SK-N-SH (cell line): ENCODE results near the gene EPHA10. TPM values are rescaled to one million over a fixed set of nuclear protein-coding genes. Genes with fewer than 3 reads are reported as not detected.

ENCODE experiments used
- CTCF ChIA-PET: fragments of 300-600, 350-600 bp; formaldehyde crosslinking; extraction: SDS; loops from one replicate; lab custom pipeline; 2021; lab: Yijun Ruan, JAX
- POLR2A ChIA-PET: fragments of 350-600 bp; sonication (Branson Sonifier 250); formaldehyde crosslinking; extraction: SDS; loops from one replicate; lab custom pipeline; 2020; ENCODE audit warnings: antibody characterized with exemption, inconsistent platforms; lab: Yijun Ruan, JAX
- DNase-seq: peaks from one replicate; pipeline ENCODE4 v3.0.0; 2012
- H2AFZ ChIP-seq: fragments of 200-600 bp; sonication (generic); 2 replicates; pipeline ENCODE4 v1.8.1; 2016; ENCODE audit warnings: antibody characterized with exemption, mild to moderate bottlenecking, low read depth
- H3F3A ChIP-seq: fragments of 200-600 bp; sonication (generic); replicated peaks from 2 replicates; pipeline ENCODE3; 2016; ENCODE audit warnings: antibody characterized with exemption, mild to moderate bottlenecking; ENCODE audit not compliant: insufficient read depth
- H3K27ac ChIP-seq, 2 experiments: fragments of 200-500 bp in 1 of 2; fragments of 200-600 bp in 1 of 2; sonication (Bioruptor generic) in 1 of 2; sonication (generic), shearing (Covaris generic) in 1 of 2; 2 replicates each; pipeline versions ENCODE4 v1.5.1 to v1.6.1; 2014 to 2016; ENCODE audit warnings: low read depth in 2 of 2, inconsistent platforms in 1 of 2, low read length in 1 of 2, mild to moderate bottlenecking in 1 of 2, mixed read lengths in 1 of 2
- H3K27me3 ChIP-seq: fragments of 200-600 bp; sonication (generic), shearing (Covaris generic); 2 replicates; pipeline ENCODE4 v1.6.1; 2016; ENCODE audit warnings: mixed run types; ENCODE audit not compliant: insufficient read depth
- H3K36me3 ChIP-seq, 2 experiments: fragments of 200-500 bp in 1 of 2; fragments of 200-600 bp in 1 of 2; sonication (Bioruptor generic) in 1 of 2; sonication (generic) in 1 of 2; replicated peaks in 1 of 2; 2 replicates each; pipeline versions ENCODE3 to v1.5.1; 2014 to 2016; ENCODE audit warnings: low read length in 1 of 2, mild to moderate bottlenecking in 1 of 2; ENCODE audit not compliant: insufficient read depth in 2 of 2, control insufficient read depth in 1 of 2
- H3K4me1 ChIP-seq, 2 experiments: fragments of 200-500 bp in 1 of 2; fragments of 200-600 bp in 1 of 2; sonication (Bioruptor generic) in 1 of 2; sonication (generic), shearing (Covaris generic) in 1 of 2; 2 replicates each; pipeline versions ENCODE4 v1.5.1 to v1.6.1; 2014 to 2016; ENCODE audit warnings: low read depth in 1 of 2, low read length in 1 of 2, mixed run types in 1 of 2; ENCODE audit not compliant: insufficient read depth in 2 of 2, control insufficient read depth in 1 of 2
- H3K4me2 ChIP-seq: fragments of 200-600 bp; sonication (generic), shearing (Covaris generic); 2 replicates; pipeline ENCODE4 v1.6.1; 2017; ENCODE audit warnings: mixed run types
- H3K4me3 ChIP-seq, 2 experiments: fragments of 200-500 bp in 1 of 2; fragments of 200-600 bp in 1 of 2; sonication (Bioruptor generic) in 1 of 2; sonication (generic), shearing (Covaris generic) in 1 of 2; 2 replicates each; pipeline versions ENCODE4 v1.5.1 to v1.8.1; 2014 to 2016; ENCODE audit warnings: low read depth in 2 of 2, inconsistent platforms in 1 of 2, low read length in 1 of 2, mild to moderate bottlenecking in 1 of 2, mixed read lengths in 1 of 2, moderate library complexity in 1 of 2
- H3K79me2 ChIP-seq: fragments of 200-600 bp; sonication (generic); 2 replicates; pipeline ENCODE4 v1.8.1; 2017; ENCODE audit warnings: mild to moderate bottlenecking; ENCODE audit not compliant: insufficient read depth
- H3K9ac ChIP-seq: fragments of 200-600 bp; sonication (generic); 2 replicates; pipeline ENCODE4 v1.6.1; 2017; ENCODE audit warnings: mixed run types
- H3K9me2 ChIP-seq: fragments of 200-600 bp; sonication (generic); 2 replicates; pipeline ENCODE4 v1.6.1; 2017; ENCODE audit warnings: mixed run types
- H3K9me3 ChIP-seq: fragments of 200-600 bp; sonication (generic); 2 replicates; pipeline ENCODE4 v1.6.1; 2017; ENCODE audit warnings: mixed run types, mild to moderate bottlenecking, moderate library complexity
- H4K20me1 ChIP-seq: fragments of 200-600 bp; sonication (generic); 2 replicates; pipeline ENCODE4 v1.6.1; 2017; ENCODE audit warnings: mild to moderate bottlenecking, mixed run types; ENCODE audit not compliant: insufficient read depth
- ELF1 ChIP-seq: IDR thresholded peaks from 2 replicates; pipeline ENCODE4 v1.4.0; 2012
- EP300 ChIP-seq, 2 experiments: IDR thresholded peaks; 2 replicates each; pipeline versions ENCODE4 v1.4.0 to v1.6.1; 2012; ENCODE audit warnings: borderline replicate concordance in 1 of 2, low read depth in 1 of 2, low read length in 1 of 2
- FOXJ3 ChIP-seq: sonication (generic); formaldehyde crosslinking; IDR thresholded peaks from 2 replicates; pipeline ENCODE4 v1.5.1; 2020; ENCODE audit warnings: mild to moderate bottlenecking, missing genetic modification reagents
- FOXM1 ChIP-seq: IDR thresholded peaks from 2 replicates; pipeline ENCODE4 v1.4.0; 2012; ENCODE audit warnings: low read depth, mild to moderate bottlenecking
- GATA2 ChIP-seq: sonication (generic); formaldehyde crosslinking; IDR thresholded peaks from 2 replicates; pipeline ENCODE4 v1.5.0; 2020; ENCODE audit warnings: mild to moderate bottlenecking, missing genetic modification reagents
- IRF3 ChIP-seq: fragments of 150-350 bp; IDR thresholded peaks from 2 replicates; pipeline ENCODE4 v1.6.1; 2016; ENCODE audit warnings: mild to moderate bottlenecking, low read depth, low read length
- JUND ChIP-seq: IDR thresholded peaks from 2 replicates; pipeline ENCODE4 v1.4.0; 2012
- MXI1 ChIP-seq: IDR thresholded peaks from 2 replicates; pipeline ENCODE4 v1.6.1; 2012; ENCODE audit warnings: mild to moderate bottlenecking, low read depth, low read length, improper control_type of control experiment
- NFIC ChIP-seq: IDR thresholded peaks from 2 replicates; pipeline ENCODE4 v1.4.0; 2012; ENCODE audit warnings: borderline replicate concordance
- PBX3 ChIP-seq: IDR thresholded peaks from 2 replicates; pipeline ENCODE4; 2012
- POLR2AphosphoS5 ChIP-seq: IDR thresholded peaks from 2 replicates; pipeline ENCODE4 v1.6.1; 2012; ENCODE audit warnings: low read depth, low read length
- RFX5 ChIP-seq: IDR thresholded peaks from 2 replicates; pipeline ENCODE4 v1.6.1; 2012; ENCODE audit warnings: mild to moderate bottlenecking, improper control_type of control experiment, low read length
- RXRA ChIP-seq: IDR thresholded peaks from 2 replicates; pipeline ENCODE4 v1.4.0; 2012; ENCODE audit warnings: low read depth, mild to moderate bottlenecking, borderline replicate concordance
- SIN3A ChIP-seq: IDR thresholded peaks from 2 replicates; pipeline ENCODE4 v1.6.1; 2012; ENCODE audit warnings: low read depth, mild to moderate bottlenecking, low read length, moderate library complexity, borderline replicate concordance
- SMC3 ChIP-seq: IDR thresholded peaks from 2 replicates; pipeline ENCODE4 v1.6.1; 2012; ENCODE audit warnings: low read depth, low read length, improper control_type of control experiment
- TCF12 ChIP-seq: IDR thresholded peaks from 2 replicates; pipeline ENCODE4 v1.4.0; 2012
- YY1 ChIP-seq: IDR thresholded peaks from 2 replicates; pipeline ENCODE4 v1.4.0; 2012; ENCODE audit warnings: low read depth, mild to moderate bottlenecking
- ZBTB33 ChIP-seq: IDR thresholded peaks from 2 replicates; pipeline ENCODE4 v1.4.0; 2012; ENCODE audit warnings: low read depth, borderline replicate concordance
- WGBS: methylation state at CpG from one replicate; pipeline ENCODE4 v1.1.6; 2017; ENCODE audit warnings: low lambda C conversion rate; 5-methylcytosine and 5-hydroxymethylcytosine counted together
- polyA plus RNA-seq, 3 experiments: library from polyadenylated mRNA; depleted of rRNA; stranded (reverse); fragments of >200 nt; gene quantifications; 2 replicates each; pipeline ENCODE4 v1.2.3, GENCODE V29; 2012
- small RNA-seq, 7 experiments: library from RNA; depleted of rRNA; stranded (forward); fragments of <200 nt; gene quantifications; one replicate each; pipeline ENCODE3, GENCODE V24; 2012

EPHA10 gene
- polyA plus RNA-seq, 1 of the 3 experiments (the other 2 are of a cell fraction): 0.05 TPM

- no peak overlapping the region for H3K4me2 ChIP-seq
- H3K9me3 ChIP-seq: no peaks in the 10 kb centered on the region
- WGBS: 68% methylated on average over 11 of the region's 11 CpGs
- TF ChIP-seq RFX5 (no peak), POLR2AphosphoS5 (no peak), YY1 (no peak), JUND (no peak), FOXJ3 (CRISPR knock-in tag) (no peak), EP300 (IDR thresholded peaks at IDR 0.05; ENCODE audit: borderline replicate concordance in 1 of 2, low read depth in 1 of 2, low read length in 1 of 2) (no peak), TCF12 (no peak), MXI1 (no peak), SMC3 (no peak), NFIC (no peak), ZBTB33 (no peak), FOXM1 (no peak), PBX3 (no peak), IRF3 (no peak), GATA2 (CRISPR knock-in tag) (no peak), SIN3A (no peak), ELF1 (no peak), RXRA (no peak)
- H3K4me1 ChIP-seq: peaks cover 0 to 18% of the 10 kb centered on the region in 2 experiments; a peak in 1 of 4 replicates
- no peak overlapping the region for H2AFZ ChIP-seq
- ChIA-PET POLR2A (interaction anchor here (0.8 kb wide), 1 partner anchor 12 kb away, joined by 3 read pairs; no protein-coding TSS in a partner anchor), CTCF (interaction anchor here (0.7 to 8.4 kb wide), 8 partner anchors 10 to 1150 kb away, joined by 3 to 56 read pairs (median 3); partner anchors contain the start of gene CDCA8)
- H3K36me3 ChIP-seq: no peaks in the 10 kb centered on the region
- no peak overlapping the region for H3K4me3 ChIP-seq
- 0 out of 2 replicates have a peak, but pooled peaks cover 13% of the 10 kb centered on the region for H3K27me3 ChIP-seq
- no peaks in the 10 kb centered on the region for H4K20me1 ChIP-seq
- no peaks in the 10 kb centered on the region for H3F3A ChIP-seq
- no peak overlapping the region for H3K9ac ChIP-seq
- H3K27ac ChIP-seq: no peak overlapping the region
- no peaks in the 10 kb centered on the region for H3K79me2 ChIP-seq
- no peak for DNase-seq
- no peaks in the 10 kb centered on the region for H3K9me2 ChIP-seq
Measured at GRCh38 chr1:37666241-37666867, 98.6 kb downstream of the EPHA10 start.

Small RNA genes within 50 kb of the gene (small RNA-seq; reads per million reads assigned to genes)
- gene RF00019: 0 reads per million in 7 experiments

Other genes with a start within 250 kb of the EPHA10 start
- gene SNIP1, start 210.8 kb downstream of the EPHA10 start, polyA plus RNA-seq (2012; rRNA removed): 8.4 and 10.2 TPM in 2 replicates
- 16.5 and 17.4 TPM in 2 replicates for gene DNALI1, start 208.2 kb downstream of the EPHA10 start, polyA plus RNA-seq (2012; rRNA removed)
- gene GNL2, start 169.2 kb downstream of the EPHA10 start, polyA plus RNA-seq (2012; rRNA removed): 37.6 and 43.7 TPM in 2 replicates
- 0.03 TPM in 1 of 2 replicates, not detected in the other for gene RSPO1, start 130.2 kb downstream of the EPHA10 start, polyA plus RNA-seq (2012; rRNA removed)
- 18.9 and 22.9 TPM in 2 replicates for gene CDCA8, start 72.6 kb downstream of the EPHA10 start, polyA plus RNA-seq (2012; rRNA removed)
- 2.7 and 3.7 TPM in 2 replicates for gene MANEAL, start 28.7 kb upstream of the EPHA10 start, polyA plus RNA-seq (2012; rRNA removed)
- gene C1orf122, start 42.7 kb upstream of the EPHA10 start, polyA plus RNA-seq (2012; rRNA removed): 63.2 and 75.3 TPM in 2 replicates
- 34.2 and 46.1 TPM in 2 replicates for gene YRDC, start 43.1 kb upstream of the EPHA10 start, polyA plus RNA-seq (2012; rRNA removed)
- 5.0 and 7.4 TPM in 2 replicates for gene MTF1, start 94.5 kb upstream of the EPHA10 start, polyA plus RNA-seq (2012; rRNA removed)
- 10.5 and 12.3 TPM in 2 replicates for gene INPP5B, start 181.9 kb upstream of the EPHA10 start, polyA plus RNA-seq (2012; rRNA removed)
- gene SF3A3, start 224.9 kb upstream of the EPHA10 start, polyA plus RNA-seq (2012; rRNA removed): 35.3 and 41.5 TPM in 2 replicates
- gene FHL3, start 240.4 kb upstream of the EPHA10 start, polyA plus RNA-seq (2012; rRNA removed): 4.2 and 6.8 TPM in 2 replicates
- 26.8 and 27.3 TPM in 2 replicates for gene UTP11, start 247.6 kb upstream of the EPHA10 start, polyA plus RNA-seq (2012; rRNA removed)